ENCODE measurements around the gene BIRC3.
A peak's percentile ranks its signal among the peaks of the same experiment; 100 is the strongest.

Gene BIRC3

GRCh38 chr11:102302241-102302640 lies 15.0 kb upstream of the BIRC3 start:
- Histone ChIP-seq H3K4me3 (ENCODE audit: low read depth, low read length) (no peak overlapping the region), H3K4me1 (peaks cover 7% of the 10 kb centered on the region), H3K9me3 (no peaks in the 10 kb centered on the region), H3K36me3 (no peaks in the 10 kb centered on the region), H3K27me3 (no peaks in the 10 kb centered on the region)
- DNase-seq, result no peak
- TF ChIP-seq, protein P1, sequence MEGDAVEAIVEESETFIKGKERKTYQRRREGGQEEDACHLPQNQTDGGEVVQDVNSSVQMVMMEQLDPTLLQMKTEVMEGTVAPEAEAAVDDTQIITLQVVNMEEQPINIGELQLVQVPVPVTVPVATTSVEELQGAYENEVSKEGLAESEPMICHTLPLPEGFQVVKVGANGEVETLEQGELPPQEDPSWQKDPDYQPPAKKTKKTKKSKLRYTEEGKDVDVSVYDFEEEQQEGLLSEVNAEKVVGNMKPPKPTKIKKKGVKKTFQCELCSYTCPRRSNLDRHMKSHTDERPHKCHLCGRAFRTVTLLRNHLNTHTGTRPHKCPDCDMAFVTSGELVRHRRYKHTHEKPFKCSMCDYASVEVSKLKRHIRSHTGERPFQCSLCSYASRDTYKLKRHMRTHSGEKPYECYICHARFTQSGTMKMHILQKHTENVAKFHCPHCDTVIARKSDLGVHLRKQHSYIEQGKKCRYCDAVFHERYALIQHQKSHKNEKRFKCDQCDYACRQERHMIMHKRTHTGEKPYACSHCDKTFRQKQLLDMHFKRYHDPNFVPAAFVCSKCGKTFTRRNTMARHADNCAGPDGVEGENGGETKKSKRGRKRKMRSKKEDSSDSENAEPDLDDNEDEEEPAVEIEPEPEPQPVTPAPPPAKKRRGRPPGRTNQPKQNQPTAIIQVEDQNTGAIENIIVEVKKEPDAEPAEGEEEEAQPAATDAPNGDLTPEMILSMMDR (IDR thresholded peaks at IDR 0.05; ENCODE audit: low read depth, low read length), result no peak

DNA sequence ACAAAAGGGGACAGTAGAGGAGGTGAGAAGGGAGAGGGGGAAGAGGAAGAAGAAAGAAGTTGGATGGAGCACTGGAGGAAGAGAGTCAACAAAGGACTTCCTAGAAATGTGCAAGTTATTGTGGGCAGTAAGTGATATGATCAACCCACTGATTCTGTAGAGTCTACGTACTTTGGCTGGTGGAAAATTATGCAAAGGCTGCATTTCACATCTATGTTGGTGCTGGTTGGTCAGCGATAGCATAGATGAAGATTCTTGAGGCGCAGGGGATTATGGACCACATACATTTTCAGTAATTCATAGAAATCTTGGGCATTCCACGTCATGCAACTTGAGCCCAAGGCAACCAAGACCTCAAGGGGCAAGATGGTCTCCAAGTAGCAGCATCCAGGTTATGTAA lies 12.6 kb upstream of the BIRC3 start:
- DNase-seq, result no peak
- Histone ChIP-seq H3K36me3 (no peaks in the 10 kb centered on the region), H3K27me3 (no peaks in the 10 kb centered on the region), H3K4me3 (ENCODE audit: low read depth, low read length) (no peak overlapping the region), H3K9me3 (no peaks in the 10 kb centered on the region), H3K4me1 (peaks cover 7% of the 10 kb centered on the region)
- TF ChIP-seq, protein P1 (IDR thresholded peaks at IDR 0.05; ENCODE audit: low read depth, low read length), result no peak

- Histone ChIP-seq H3K9me3 (no peaks in the 10 kb centered on the region), H3K27me3 (no peaks in the 10 kb centered on the region), H3K36me3 (no peaks in the 10 kb centered on the region), H3K4me3 (ENCODE audit: low read depth, low read length) (no peak overlapping the region), H3K4me1 (peaks cover 7% of the 10 kb centered on the region)
- no peak for DNase-seq
- TF ChIP-seq, protein P1 (IDR thresholded peaks at IDR 0.05; ENCODE audit: low read depth, low read length), result no peak
Measured at GRCh38 chr11:102305352-102306047, 11.8 kb upstream of the BIRC3 start.

DNA sequence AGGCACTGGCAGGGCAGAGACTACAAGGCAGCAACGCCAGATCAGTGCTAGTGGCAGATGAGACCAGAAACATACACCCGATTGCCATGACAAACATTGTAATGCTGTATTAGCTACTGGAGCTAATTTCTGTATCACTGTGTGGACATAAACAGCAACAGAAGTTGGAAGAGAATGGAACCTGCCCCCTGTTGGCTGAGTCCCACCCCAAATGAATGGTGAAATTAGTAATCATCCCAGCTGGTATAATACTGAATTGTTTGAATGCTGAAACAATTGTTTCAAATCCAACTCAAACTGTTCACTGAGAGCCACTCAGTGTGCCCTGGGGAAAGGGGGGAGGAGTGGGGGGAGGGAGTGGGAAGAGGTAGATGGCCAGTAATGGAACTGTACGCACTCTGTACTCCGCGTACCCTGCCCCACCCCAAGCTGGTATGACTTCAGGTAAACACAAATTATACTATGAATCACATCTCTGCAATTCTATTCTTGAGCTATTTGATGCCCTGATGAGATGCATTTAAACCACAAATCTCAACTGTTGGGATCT lies 11.2 kb upstream of the BIRC3 start:
- DNase-seq, result no peak
- Histone ChIP-seq H3K4me3 (ENCODE audit: low read depth, low read length) (no peak overlapping the region), H3K4me1 (peaks cover 7% of the 10 kb centered on the region), H3K27me3 (no peaks in the 10 kb centered on the region), H3K36me3 (no peaks in the 10 kb centered on the region), H3K9me3 (no peaks in the 10 kb centered on the region)
- TF ChIP-seq, protein P1 (IDR thresholded peaks at IDR 0.05; ENCODE audit: low read depth, low read length), result peak; percentile 43

- Histone ChIP-seq H3K27me3 (no peaks in the 10 kb centered on the region), H3K36me3 (no peaks in the 10 kb centered on the region), H3K9me3 (no peaks in the 10 kb centered on the region), H3K4me3 (ENCODE audit: low read depth, low read length) (no peak overlapping the region), H3K4me1 (peaks cover 7% of the 10 kb centered on the region)
- TF ChIP-seq, protein P1 (IDR thresholded peaks at IDR 0.05; ENCODE audit: low read depth, low read length), result no peak
- DNase-seq, result no peak
Measured at GRCh38 chr11:102306817-102307726, 10.2 kb upstream of the BIRC3 start.
